Head of caudate nucleus (tissue), 42 donors: ENCODE measurements around the gene NR1I2.

ENCODE experiments used
- DNase-seq, 42 donors: peaks; one replicate each; pipeline versions ENCODE4 v3.0.0 to v3.0.0-alpha.2; 2020 to 2021; ENCODE audit warnings: mixed read lengths in 7 of 42
- intact Hi-C: fragments of 100-400 bp; cut with DNase I; formaldehyde crosslinking; loops from one replicate; pipeline ENCODE4 v1.15.0; 2022

NR1I2 gene

DNA sequence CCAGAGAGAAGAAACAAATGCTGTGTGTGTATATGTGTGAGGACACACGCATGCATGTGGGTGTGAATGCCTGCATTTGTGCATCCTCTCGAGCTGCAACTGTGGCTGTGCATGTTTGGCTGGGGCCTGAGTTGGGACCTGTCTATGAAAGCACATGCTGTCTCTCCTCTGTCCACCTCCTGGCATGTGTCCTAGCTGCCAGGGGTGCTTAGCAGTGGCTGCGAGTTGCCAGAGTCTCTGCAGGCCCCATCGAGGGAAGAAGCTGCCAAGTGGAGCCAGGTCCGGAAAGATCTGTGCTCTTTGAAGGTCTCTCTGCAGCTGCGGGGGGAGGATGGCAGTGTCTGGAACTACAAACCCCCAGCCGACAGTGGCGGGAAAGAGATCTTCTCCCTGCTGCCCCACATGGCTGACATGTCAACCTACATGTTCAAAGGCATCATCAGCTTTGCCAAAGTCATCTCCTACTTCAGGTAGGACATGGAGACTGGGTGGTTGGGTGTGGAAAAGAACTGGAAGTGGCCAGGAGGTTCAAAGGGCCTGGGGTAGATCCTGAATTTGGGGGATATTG lies 30.7 kb downstream of the NR1I2 start:
- DNase-seq = peak in 1 of 42 donors; percentile 16
- intact Hi-C loops = no loop called here

DNA sequence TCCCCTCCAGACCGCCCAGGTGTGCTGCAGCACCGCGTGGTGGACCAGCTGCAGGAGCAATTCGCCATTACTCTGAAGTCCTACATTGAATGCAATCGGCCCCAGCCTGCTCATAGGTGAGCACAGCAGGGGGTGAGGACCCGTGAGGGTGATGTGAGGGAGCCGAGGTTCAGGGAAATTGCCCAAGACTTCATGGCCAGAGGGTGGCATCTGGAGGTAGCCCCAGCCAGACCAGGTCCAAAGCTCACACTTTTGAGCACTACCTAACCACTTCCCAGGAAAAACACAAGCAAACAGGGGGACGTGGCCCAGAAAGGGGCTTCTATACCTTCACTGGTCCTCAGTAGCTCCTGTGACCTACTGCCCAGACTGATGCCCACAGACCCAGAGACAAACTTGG lies 33.8 kb downstream of the NR1I2 start:
- peak in 1 of 42 donors; percentile 20 for DNase-seq
- intact Hi-C loops = no loop called here

DNA sequence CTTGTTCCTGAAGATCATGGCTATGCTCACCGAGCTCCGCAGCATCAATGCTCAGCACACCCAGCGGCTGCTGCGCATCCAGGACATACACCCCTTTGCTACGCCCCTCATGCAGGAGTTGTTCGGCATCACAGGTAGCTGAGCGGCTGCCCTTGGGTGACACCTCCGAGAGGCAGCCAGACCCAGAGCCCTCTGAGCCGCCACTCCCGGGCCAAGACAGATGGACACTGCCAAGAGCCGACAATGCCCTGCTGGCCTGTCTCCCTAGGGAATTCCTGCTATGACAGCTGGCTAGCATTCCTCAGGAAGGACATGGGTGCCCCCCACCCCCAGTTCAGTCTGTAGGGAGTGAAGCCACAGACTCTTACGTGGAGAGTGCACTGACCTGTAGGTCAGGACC lies 35.2 kb downstream of the NR1I2 start:
- peak in 1 of 42 donors; percentile 39 for DNase-seq
- intact Hi-C loops = no loop called here

DNA sequence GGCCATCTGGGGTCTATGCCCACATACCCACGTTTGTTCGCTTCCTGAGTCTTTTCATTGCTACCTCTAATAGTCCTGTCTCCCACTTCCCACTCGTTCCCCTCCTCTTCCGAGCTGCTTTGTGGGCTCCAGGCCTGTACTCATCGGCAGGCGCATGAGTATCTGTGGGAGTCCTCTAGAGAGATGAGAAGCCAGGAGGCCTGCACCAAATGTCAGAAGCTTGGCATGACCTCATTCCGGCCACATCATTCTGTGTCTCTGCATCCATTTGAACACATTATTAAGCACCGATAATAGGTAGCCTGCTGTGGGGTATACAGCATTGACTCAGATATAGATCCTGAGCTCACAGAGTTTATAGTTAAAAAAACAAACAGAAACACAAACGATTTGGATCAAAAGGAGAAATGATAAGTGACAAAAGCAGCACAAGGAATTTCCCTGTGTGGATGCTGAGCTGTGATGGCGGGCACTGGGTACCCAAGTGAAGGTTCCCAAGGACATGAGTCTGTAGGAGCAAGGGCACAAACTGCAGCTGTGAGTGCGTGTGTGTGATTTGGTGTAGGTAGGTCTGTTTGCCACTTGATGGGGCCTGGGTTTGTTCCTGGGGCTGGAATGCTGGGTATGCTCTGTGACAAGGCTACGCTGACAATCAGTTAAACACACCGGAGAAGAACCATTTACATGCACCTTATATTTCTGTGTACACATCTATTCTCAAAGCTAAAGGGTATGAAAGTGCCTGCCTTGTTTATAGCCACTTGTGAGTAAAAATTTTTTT lies 35.9 kb downstream of the NR1I2 start:
- DNase-seq = peak in 1 of 42 donors; percentile 41
- intact Hi-C loops = no loop called here

DNA sequence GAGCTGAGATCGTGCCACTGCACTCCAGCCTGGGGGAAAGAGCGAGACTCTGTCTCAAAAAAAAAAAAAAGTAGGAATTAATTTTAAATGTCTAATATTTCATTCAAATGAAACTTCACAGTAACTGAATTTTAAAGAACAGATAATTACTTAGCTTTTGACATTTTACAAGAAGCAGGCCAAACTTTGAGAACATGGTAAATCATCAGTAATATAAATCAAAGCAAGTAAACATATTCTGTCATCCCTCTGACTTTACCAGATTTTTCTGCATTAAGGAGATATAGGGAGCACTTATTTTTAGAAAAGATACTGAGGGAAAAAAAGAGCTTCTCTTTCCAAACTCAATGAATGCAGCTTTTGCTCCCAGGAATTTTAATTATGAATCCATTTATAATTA lies 37.0 kb downstream of the NR1I2 start:
- no peak for DNase-seq
- intact Hi-C loops = no loop called here

DNA sequence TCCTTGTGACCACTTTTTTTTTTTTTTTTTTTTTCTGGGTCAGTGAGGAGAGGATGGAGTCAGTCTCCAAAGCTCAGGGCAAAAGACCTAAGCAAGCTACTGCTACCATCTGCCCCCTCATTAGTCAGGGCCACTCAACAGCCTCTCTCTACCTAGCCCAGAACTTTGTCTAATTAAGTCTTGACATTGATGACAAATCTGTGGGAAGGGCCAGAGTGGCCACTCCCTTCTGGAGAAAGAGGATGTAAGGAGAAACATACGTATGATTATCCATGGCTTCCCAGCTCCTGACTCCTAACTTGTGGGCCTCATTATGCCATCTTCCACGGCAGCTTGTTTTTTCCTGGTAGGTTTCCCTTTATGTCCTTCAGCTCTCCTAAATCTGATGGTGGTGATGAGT lies 37.9 kb downstream of the NR1I2 start:
- intact Hi-C loops = no loop called here
- DNase-seq = peak in 1 of 42 donors; percentile 18

DNA sequence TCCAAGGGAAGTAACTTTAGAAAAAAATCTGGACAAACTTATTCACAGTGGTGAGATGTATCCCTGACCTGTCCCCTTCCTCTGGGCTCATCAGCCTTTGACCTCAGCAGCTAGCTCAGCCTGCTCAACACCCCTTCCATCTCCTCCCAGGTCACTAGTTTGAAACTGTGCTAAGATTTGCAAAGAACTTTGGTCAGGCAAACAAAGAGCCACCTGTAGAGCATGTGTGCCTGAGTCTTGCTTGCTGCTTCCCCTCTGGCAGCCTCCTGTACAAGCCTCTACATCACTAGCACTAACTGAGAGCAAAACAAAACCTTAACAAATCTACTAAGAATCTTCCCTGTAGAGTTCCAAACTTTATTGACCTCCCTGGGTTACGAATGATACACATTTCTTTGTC lies 43.9 kb downstream of the NR1I2 start:
- intact Hi-C loops = no loop called here
- DNase-seq = no peak

DNA sequence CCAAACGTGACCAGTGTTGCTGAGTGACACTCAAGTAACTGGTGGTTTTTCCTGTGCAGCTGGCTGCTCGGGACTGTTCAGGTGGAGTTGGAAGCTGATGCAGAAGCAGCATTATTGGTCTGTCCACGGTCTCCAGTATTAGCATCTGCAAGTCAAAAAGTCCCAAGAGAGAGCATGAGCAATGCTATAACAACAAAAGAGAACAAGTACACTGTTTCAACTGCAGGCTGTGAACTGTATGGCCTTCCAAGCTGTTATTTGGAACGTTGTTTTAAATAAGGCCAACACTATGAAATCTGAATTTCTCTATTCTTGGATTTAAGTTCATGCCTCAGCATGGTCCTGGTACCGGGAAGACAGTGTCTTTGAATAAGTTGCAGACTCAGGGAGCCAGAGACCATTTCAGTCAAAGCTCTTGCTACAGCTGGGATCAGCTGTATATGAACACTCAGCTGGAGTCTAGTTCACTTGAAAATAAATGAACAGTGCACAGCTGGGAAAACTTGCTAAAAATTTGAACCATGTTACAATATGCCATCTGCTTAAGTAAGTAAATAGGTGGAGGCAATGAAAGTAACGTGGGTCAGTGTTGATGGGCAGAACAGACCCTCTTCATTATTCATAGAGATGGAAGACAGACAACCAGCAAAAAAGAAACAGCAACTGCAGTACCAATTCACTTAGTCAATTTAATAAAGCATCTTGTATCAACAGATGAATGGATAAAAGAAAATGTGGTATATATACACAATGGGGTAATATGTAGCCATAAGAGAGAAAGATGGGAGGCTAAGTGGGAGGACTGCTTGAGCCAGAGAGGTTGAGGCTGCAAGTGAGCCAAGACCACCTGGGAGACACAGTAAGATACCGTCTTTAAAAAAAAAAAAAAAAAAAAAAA lies 45.1 kb downstream of the NR1I2 start:
- intact Hi-C loops = no loop called here
- DNase-seq = no peak

DNA sequence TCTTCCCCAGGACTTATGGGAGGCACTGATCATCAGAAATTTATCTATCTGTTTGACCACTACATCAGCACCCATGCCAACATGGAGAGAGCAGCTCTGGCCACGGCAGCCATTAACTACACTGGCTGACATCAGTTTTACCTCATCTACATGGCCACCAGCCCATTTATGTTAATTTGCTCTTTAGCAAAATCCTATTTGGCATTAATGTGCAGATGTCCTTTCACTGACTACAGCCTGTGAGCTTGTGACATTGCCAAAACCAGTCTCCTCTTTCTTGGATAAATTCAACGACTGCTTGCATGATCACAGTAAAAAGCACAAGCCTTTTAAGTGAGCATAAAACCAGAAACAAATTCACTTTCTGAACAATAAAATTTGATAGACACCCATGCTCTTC lies 47.5 kb downstream of the NR1I2 start:
- DNase-seq = no peak

DNA sequence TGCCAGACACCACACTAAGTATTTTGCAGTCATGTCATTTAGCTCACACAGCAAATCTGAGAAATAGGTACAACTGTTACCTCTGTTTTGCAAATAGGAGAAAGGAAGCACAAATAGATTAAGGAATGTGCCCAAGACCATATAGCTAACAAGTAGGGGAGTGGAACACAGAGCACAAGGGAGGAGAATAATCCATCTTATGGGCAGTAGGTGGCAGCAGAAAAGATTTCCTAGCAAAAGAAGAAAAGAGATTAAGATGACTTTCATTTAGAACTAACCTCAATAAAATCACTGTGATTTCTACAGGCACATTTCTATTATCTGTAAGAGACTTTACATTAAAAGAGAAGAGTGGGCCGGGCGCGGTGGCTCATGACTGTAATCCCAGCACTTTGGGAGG lies 49.1 kb downstream of the NR1I2 start:
- no peak for DNase-seq
- intact Hi-C loops = no loop called here

More for the DNA sequence above, 47.5 kb downstream of the NR1I2 start:
- intact Hi-C loops = no loop called here

DNA sequence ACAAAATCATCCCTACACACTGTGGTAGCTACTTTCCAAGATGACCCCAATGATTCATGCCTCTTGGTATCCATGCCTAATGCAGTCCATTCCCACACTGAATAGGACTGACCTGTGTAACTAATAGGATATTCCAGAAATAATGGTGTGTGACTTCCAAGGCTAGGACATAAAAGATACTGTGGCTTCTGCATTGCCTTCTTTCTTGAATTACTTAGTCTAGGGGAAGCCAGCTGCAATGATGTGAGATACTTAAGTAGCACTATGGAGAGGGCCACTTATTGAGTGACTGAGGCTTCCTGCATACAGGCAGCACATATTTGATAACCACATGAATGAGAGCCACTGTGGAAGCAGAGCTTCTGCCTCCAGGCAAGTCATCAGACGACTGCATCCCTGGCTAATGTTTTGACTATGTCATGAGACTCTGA lies 50.1 kb downstream of the NR1I2 start:
- intact Hi-C loops = no loop called here
- no peak for DNase-seq

DNA sequence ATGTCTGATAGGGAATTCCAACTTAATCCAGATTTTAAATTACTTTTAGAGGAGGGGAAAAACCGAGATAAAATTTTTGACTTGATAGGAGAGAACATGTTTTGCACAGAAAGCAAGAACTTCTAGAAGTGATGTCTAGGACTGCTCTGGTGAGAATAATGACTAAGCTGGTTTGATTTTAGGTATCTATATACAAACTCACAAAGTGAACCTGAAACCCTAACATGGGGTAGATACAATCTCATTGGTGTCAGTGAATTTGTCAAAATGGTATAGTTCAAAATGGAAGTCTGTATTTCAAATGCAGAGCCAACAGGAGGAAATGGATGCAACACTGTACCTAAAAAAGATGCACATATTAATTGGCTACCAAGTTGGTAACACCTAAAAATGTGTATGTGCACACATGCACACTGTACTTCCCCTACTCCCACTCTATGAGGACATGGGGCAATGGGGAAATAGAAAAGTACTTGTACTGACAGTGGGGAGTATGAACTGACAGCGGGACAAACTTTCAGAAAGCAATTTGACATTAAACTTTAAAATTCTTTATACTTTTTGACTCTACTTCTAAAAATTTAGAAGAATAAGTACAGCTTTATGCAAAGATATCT lies 53.0 kb downstream of the NR1I2 start:
- intact Hi-C loops = no loop called here
- no peak for DNase-seq

DNA sequence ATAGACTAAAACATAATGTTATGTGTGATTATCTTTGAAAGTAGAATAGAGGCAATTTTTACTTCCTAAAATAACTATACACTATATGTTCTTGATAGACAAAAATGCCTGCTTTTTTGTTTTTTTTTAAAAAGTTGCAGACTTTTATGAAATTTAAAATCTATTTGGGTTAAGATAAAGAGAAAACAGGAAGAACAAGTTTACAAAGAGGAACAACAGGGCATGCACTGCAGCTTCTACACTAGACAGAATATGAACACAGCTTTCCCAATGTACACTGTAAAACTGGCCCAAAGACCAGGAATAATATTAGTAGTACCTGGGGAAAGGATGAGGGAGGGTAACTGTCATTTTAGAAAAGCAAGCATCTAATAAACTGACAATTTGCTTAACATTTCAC lies 53.7 kb downstream of the NR1I2 start:
- DNase-seq = no peak
- intact Hi-C loops = no loop called here

DNA sequence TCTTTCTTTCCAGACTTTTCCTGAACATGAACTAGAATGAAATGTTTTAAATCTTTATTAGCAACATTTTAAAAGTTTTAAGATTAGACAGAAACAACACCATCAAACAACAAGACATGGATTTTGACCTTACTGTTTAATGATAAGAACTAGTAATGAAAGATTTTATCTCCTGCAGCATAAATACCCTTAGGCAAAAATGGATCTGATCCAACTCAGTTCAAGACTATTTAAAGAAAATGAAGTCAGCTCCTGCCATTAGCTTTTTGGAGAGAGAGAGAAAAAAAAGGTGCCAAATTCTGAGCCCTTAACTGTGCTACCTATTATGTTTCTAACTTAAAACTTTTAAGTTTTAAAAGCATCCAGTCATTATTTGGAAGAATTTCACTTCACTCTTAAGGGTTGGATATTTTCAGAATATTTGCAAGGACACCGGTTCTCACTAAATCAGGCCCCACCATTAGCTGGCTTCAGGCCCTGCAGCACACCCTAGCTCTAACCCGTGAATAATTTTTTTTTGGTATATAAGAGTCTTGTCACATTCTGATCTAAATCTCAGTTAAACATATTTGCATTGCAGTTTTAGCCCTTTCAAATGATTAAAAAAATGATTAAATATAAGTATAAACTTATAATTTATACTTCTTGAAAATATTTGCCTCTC lies 60.0 kb downstream of the NR1I2 start:
- intact Hi-C loops = no loop called here

DNA sequence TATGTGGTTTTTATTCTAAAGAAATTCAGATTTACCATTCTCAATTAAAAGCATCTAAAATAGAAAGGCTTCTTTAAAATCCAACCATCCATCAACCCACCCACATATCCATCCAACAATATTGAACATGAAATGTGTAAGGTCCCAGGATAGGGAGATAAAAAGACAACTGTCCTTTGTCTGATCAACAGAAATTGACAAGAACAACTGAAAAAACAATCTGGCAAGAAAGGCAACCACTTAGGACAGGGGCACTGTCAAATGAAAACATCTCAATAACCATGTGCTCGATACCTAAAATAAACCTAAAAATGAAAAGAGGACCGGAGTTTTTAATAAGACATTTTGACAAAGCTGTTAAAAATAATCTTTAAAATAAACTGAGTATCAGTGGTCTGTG lies 67.2 kb downstream of the NR1I2 start:
- no peak for DNase-seq
- intact Hi-C loops = no loop called here

More for the DNA sequence above, 60.0 kb downstream of the NR1I2 start:
- no peak for DNase-seq

DNA sequence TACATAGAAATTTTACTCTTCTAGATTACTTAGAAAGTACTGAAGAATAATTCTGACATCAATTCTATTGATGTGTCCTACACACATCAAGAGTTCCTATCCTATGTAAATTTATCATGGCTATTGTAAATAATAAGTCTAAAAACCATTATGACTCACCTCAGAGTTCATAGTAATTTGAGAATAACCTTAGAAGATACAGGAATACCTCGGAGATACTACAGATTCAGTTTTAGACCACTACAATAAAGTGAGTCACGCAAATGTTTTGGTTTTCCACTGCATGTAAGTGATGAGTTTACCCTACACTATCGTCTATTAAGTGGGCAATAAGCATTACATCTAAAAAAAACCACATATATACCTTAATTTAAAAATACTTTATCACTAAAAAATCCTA lies 74.8 kb downstream of the NR1I2 start:
- DNase-seq = no peak
- intact Hi-C loops = no loop called here

DNA sequence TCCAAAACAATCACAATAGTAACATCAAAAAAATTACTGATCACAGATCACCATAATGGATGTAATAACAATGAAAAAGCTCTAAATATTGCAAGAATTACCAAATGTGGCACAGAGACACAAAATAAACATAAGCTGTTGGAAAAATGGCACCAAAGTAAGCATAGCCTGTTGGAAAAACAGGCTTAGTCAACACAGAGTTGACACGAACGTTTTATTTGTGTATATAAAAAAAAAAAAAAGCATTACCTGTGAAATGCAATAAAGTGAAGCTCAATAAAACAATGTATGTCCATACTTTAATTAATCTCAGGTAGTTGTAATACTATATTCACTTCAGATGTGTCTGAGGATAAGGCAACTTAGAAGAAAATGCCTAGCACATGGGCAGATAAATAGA lies 77.1 kb downstream of the NR1I2 start:
- DNase-seq = no peak
- intact Hi-C loops = no loop called here

DNA sequence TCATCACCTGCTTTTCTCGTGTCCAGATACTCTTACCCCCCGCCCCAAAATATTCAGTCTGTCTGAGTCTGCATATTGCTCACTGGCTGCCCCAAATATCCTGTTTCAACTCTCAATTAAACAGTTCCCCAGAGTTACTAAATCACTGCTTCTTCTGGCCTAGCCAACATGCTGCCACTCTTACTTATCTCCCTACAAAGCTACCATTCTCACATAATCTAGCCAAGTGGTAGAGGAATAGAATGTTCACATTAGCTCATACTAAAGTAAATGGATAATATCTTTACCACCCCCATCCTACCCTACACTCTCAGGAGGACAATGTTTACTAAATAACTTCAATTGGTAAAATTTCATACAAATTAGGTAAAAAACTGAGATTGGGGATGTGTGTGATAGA lies 77.8 kb downstream of the NR1I2 start:
- intact Hi-C loops = no loop called here
- no peak for DNase-seq

DNA sequence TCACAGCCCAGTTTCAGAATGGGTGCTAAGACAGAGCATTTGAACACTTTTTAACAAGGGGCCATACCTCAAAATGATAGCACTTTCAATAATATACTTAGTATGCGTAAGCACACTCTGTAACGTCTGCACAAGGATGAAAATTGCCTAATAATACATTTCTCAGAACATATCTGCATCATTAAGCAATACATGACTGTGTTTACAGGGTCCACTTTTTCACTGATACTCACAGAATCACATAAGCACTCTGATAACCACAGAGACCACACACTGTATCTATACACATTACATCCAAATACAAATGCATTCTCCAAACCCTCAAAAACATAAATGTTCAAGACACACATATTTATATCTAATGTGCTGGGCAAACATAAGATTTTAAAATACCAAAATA lies 79.8 kb downstream of the NR1I2 start:
- intact Hi-C loops = no loop called here
- DNase-seq = no peak
